PC-9 (cell line): ENCODE results near the gene ADRA1B. TPM values are rescaled to one million over a fixed set of nuclear protein-coding genes. Genes with fewer than 3 reads are reported as not detected.

ENCODE experiments used
- BruUV-seq: library from RNA; stranded (reverse); fragments of 400-500 nt; replicated peaks from 2 replicates; lab custom pipeline; 2021; lab: Mats Ljungman, UMichigan
- CTCF ChIA-PET: fragments of 300-600 bp; sonication (Branson Sonifier 250); formaldehyde crosslinking; loops from one replicate; lab custom pipeline; 2022; ENCODE audit warnings: antibody characterized with exemption; lab: Charles Lee
- POLR2A ChIA-PET: fragments of 300-600 bp; sonication (Branson Sonifier 250); formaldehyde crosslinking; loops from one replicate; lab custom pipeline; 2022; ENCODE audit warnings: antibody characterized with exemption; ENCODE audit not compliant: unreplicated experiment; lab: Charles Lee
- DNase-seq, 2 experiments: peaks; one replicate each; pipeline versions ENCODE4 v3.0.0 to v3.0.0-alpha.2; 2015 to 2022; ENCODE audit warnings: mixed read lengths in 1 of 2
- H2AFZ ChIP-seq: fragments of 200-600 bp; sonication (generic); 2 replicates; pipeline ENCODE4 v1.8.1; 2017; ENCODE audit warnings: antibody characterized with exemption
- H3F3A ChIP-seq: fragments of 200-600 bp; sonication (generic); 2 replicates; pipeline ENCODE4 v1.8.1; 2017; ENCODE audit warnings: antibody characterized with exemption, mild to moderate bottlenecking, low read depth; ENCODE audit not compliant: insufficient read depth
- H3K27ac ChIP-seq: fragments of 200-600 bp; sonication (generic); 2 replicates; pipeline ENCODE4 v1.6.1; 2016; ENCODE audit warnings: mixed run types
- H3K27me3 ChIP-seq: fragments of 200-600 bp; sonication (generic); 2 replicates; pipeline ENCODE4 v1.6.1; 2016; ENCODE audit warnings: low read depth, mixed run types; ENCODE audit not compliant: insufficient read depth
- H3K36me3 ChIP-seq: fragments of 200-600 bp; sonication (generic); 2 replicates; pipeline ENCODE4 v1.6.1; 2016; ENCODE audit warnings: low read depth, mixed run types
- H3K4me1 ChIP-seq: fragments of 200-600 bp; sonication (generic); replicated peaks from 2 replicates; pipeline ENCODE4 v1.6.1; 2016; ENCODE audit warnings: mixed run types; ENCODE audit not compliant: insufficient read depth
- H3K4me2 ChIP-seq: fragments of 200-600 bp; sonication (generic); 2 replicates; pipeline ENCODE4 v1.6.1; 2017; ENCODE audit warnings: mixed run types
- H3K4me3 ChIP-seq: fragments of 200-600 bp; sonication (generic); 2 replicates; pipeline ENCODE4 v1.6.1; 2016; ENCODE audit warnings: mixed run types
- H3K79me2 ChIP-seq: fragments of 200-600 bp; sonication (generic); 2 replicates; pipeline ENCODE4 v1.6.1; 2017; ENCODE audit warnings: low read depth, mixed run types
- H3K9me2 ChIP-seq: fragments of 200-600 bp; sonication (generic); 2 replicates; pipeline ENCODE4 v1.8.1; 2017; ENCODE audit warnings: mild to moderate bottlenecking; ENCODE audit not compliant: insufficient read depth
- H3K9me3 ChIP-seq: fragments of 200-600 bp; sonication (generic); 2 replicates; pipeline ENCODE4 v1.8.1; 2016; ENCODE audit warnings: low read depth; ENCODE audit not compliant: insufficient read depth
- H4K20me1 ChIP-seq: fragments of 200-600 bp; sonication (generic); 2 replicates; pipeline ENCODE4 v1.8.1; 2017; ENCODE audit not compliant: insufficient read depth
- EZH2 ChIP-seq: fragments of 200-600 bp; sonication (generic); IDR thresholded peaks from 2 replicates; pipeline ENCODE4 v1.8.0; 2017; ENCODE audit warnings: antibody characterized with exemption, low read depth
- intact Hi-C: fragments of 100-400 bp; cut with micrococcal nuclease; formaldehyde crosslinking; loops from one replicate; pipeline ENCODE4 v1.10.0; 2022; ENCODE audit not compliant: unreplicated experiment
- total RNA-seq: library from RNA; stranded (reverse); gene quantifications from 2 replicates; pipeline ENCODE4 v1.2.3, GENCODE V29; 2021
- TF ChIP-seq, protein P1 (sequence below): fragments of 200-600 bp; sonication (generic); conservative IDR thresholded peaks from 2 replicates; pipeline ENCODE4 v1.6.1; 2017; ENCODE audit warnings: mixed run types, antibody characterized with exemption, mild to moderate bottlenecking, moderate library complexity

Gene ADRA1B
- total RNA-seq, 1 experiment from 2014 or later = 4.6 TPM

DNA sequence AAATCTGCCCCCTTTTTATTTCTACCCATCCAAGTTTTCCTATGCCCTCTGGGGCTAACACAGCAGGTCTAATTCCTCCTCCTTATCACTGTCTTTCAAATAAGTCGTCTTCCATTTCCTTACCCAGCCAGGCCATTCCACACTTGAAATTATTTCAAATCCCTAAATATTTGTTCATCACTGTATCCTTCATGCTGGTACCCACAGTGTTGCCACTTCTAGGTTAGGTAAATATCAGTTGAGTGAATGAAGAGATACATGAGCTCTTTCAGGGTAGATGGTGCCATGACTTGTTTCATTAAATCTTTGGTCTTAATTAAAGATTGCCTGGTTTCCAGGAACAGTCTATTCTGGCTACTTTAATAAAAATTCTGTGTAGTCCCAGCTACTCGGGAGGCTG lies 35.6 kb upstream of the ADRA1B start:
- Histone ChIP-seq H3K79me2 (no peaks in the 10 kb centered on the region), H3K27ac (no peak overlapping the region), H3K27me3 (no peaks in the 10 kb centered on the region), H3K4me2 (no peak overlapping the region), H4K20me1 (no peaks in the 10 kb centered on the region), H3K4me1 (peaks cover 21% of the 10 kb centered on the region), H3F3A (peaks cover 4% of the 10 kb centered on the region; the same call in 1 of the 2 replicates), H3K4me3 (no peak overlapping the region), H2AFZ (no peak overlapping the region), H3K9me2 (no peaks in the 10 kb centered on the region), H3K36me3 (no peaks in the 10 kb centered on the region), H3K9me3 (0 out of 2 replicates have a peak, but pooled peaks cover 4% of the 10 kb centered on the region)
- intact Hi-C loops = no loop called here
- BruUV-seq = no TSS peak
- TF ChIP-seq EZH2 = no peak
- TF ChIP-seq, protein P1, sequence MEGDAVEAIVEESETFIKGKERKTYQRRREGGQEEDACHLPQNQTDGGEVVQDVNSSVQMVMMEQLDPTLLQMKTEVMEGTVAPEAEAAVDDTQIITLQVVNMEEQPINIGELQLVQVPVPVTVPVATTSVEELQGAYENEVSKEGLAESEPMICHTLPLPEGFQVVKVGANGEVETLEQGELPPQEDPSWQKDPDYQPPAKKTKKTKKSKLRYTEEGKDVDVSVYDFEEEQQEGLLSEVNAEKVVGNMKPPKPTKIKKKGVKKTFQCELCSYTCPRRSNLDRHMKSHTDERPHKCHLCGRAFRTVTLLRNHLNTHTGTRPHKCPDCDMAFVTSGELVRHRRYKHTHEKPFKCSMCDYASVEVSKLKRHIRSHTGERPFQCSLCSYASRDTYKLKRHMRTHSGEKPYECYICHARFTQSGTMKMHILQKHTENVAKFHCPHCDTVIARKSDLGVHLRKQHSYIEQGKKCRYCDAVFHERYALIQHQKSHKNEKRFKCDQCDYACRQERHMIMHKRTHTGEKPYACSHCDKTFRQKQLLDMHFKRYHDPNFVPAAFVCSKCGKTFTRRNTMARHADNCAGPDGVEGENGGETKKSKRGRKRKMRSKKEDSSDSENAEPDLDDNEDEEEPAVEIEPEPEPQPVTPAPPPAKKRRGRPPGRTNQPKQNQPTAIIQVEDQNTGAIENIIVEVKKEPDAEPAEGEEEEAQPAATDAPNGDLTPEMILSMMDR = no peak
- no peak for DNase-seq
- ChIA-PET POLR2A (no interaction called here), CTCF (no interaction called here)

DNA sequence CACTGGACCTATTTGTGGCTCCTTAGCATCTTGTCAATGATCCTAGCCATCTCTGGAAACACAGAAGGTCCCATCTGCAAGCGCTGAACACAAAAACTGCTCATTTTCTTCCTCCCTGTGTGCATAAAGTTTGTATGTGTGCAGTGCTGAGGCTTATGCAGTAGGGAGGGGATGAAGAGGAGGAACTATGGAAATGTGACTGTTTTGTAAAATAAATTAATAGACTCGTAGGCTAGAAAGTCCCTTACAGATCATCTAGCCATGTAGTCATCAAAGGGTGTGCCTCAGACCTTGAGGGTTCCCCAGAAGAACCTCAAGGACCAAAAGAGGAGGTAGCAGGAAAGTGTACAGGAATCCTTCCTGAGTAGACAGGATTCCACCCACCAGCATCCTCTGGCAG lies 34.3 kb upstream of the ADRA1B start:
- intact Hi-C loops = no loop called here
- Histone ChIP-seq H3K4me3 (no peak overlapping the region), H3K4me2 (no peak overlapping the region), H3K4me1 (peaks cover 21% of the 10 kb centered on the region), H3K27ac (no peak overlapping the region), H2AFZ (no peak overlapping the region), H3K36me3 (no peaks in the 10 kb centered on the region), H3F3A (peaks cover 4% of the 10 kb centered on the region; the same call in 1 of the 2 replicates), H3K27me3 (no peaks in the 10 kb centered on the region), H3K9me2 (no peaks in the 10 kb centered on the region), H4K20me1 (no peaks in the 10 kb centered on the region), H3K79me2 (no peaks in the 10 kb centered on the region), H3K9me3 (0 out of 2 replicates have a peak, but pooled peaks cover 4% of the 10 kb centered on the region)
- BruUV-seq = no TSS peak
- POLR2A ChIA-PET = no interaction called here
- TF ChIP-seq, protein P1 = no peak
- no peak for TF ChIP-seq EZH2
- CTCF ChIA-PET = no interaction called here
- DNase-seq = no peak

DNA sequence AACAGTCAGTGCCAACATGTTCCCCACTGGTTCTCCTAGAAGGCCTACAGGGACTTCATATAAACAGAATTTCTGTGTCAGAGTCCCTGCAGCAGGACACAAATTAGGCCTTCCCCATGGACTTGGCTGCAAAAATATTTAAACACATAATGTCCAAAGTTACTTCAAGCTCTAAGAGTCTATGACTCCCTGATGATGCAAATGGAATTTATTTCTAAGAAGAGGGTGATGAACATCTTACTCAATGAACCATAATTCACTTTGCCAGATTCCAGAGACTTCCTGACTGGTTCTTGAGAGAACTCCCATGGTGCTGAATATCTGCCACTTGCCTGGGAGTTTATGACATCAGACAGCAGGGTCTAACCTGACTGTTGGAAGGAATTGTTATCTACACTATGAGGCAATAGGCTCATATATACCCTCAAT lies 32.7 kb upstream of the ADRA1B start:
- intact Hi-C loops = no loop called here
- H3K4me2 ChIP-seq = no peak overlapping the region
- H3K9me3 ChIP-seq = 0 out of 2 replicates have a peak, but pooled peaks cover 4% of the 10 kb centered on the region
- no peaks in the 10 kb centered on the region for H4K20me1 ChIP-seq
- ChIA-PET CTCF (no interaction called here), POLR2A (no interaction called here)
- H3K36me3 ChIP-seq = no peaks in the 10 kb centered on the region
- H2AFZ ChIP-seq = no peak overlapping the region
- peaks cover 10% of the 10 kb centered on the region for H3K4me1 ChIP-seq
- no peak overlapping the region for H3K4me3 ChIP-seq
- H3K27me3 ChIP-seq = no peaks in the 10 kb centered on the region
- no peaks in the 10 kb centered on the region for H3K79me2 ChIP-seq
- BruUV-seq = no TSS peak
- no peak for DNase-seq
- no peaks in the 10 kb centered on the region for H3K9me2 ChIP-seq
- no peak overlapping the region for H3K27ac ChIP-seq
- peaks cover 4% of the 10 kb centered on the region; the same call in 1 of the 2 replicates for H3F3A ChIP-seq
- TF ChIP-seq EZH2 = no peak
- TF ChIP-seq, protein P1 = no peak
